DND-41 (cell line): Measurements from ENCODE around the gene MALL.

Source experiments
- ATAC-seq: fragments of 200-7000 bp; cut with Tn5 transposase; 3 replicates; pipeline ENCODE4 v1.9.1; 2021; ENCODE audit warnings: low read depth; ENCODE audit not compliant: insufficient read depth
- DNase-seq: peaks from one replicate; pipeline ENCODE4 v3.0.0-alpha.2; 2020
- H2AFZ ChIP-seq: 2 replicates; pipeline ENCODE4 v1.6.0; 2012; ENCODE audit warnings: low read depth, low read length
- H3K27ac ChIP-seq: 2 replicates; pipeline ENCODE4 v1.5.1; 2012; ENCODE audit warnings: low read length, inconsistent platforms
- H3K27me3 ChIP-seq: fragments of 200-600 bp; sonication (generic); 2 replicates; pipeline ENCODE4 v1.6.0; 2012; ENCODE audit warnings: low read length, mild to moderate bottlenecking, inconsistent platforms; ENCODE audit not compliant: insufficient read depth, poor library complexity
- H3K36me3 ChIP-seq: 2 replicates; pipeline ENCODE4 v1.5.1; 2012; ENCODE audit warnings: low read length, inconsistent platforms; ENCODE audit not compliant: insufficient read depth
- H3K4me1 ChIP-seq: 2 replicates; pipeline ENCODE4 v1.5.1; 2012; ENCODE audit warnings: mild to moderate bottlenecking, low read length; ENCODE audit not compliant: insufficient read depth
- H3K4me2 ChIP-seq: 2 replicates; pipeline ENCODE4 v1.6.0; 2012; ENCODE audit warnings: mild to moderate bottlenecking, moderate library complexity, low read length, inconsistent platforms; ENCODE audit not compliant: insufficient read depth
- H3K4me3 ChIP-seq, 2 experiments: fragments of 200-600 bp in 1 of 2; shearing (Covaris generic) in 1 of 2; 2 replicates each; pipeline ENCODE4 v1.5.1; 2012 to 2016; ENCODE audit warnings: inconsistent platforms in 2 of 2, low read length in 2 of 2, mild to moderate bottlenecking in 2 of 2, low read depth in 1 of 2, moderate library complexity in 1 of 2
- H3K79me2 ChIP-seq: 2 replicates; pipeline ENCODE4 v1.6.0; 2012; ENCODE audit warnings: low read length, inconsistent platforms; ENCODE audit not compliant: insufficient read depth
- H3K9ac ChIP-seq: 2 replicates; pipeline ENCODE4 v1.6.0; 2012; ENCODE audit warnings: low read depth, mild to moderate bottlenecking, inconsistent platforms, low read length, moderate library complexity
- H3K9me3 ChIP-seq: 2 replicates; pipeline ENCODE4 v1.5.1; 2012; ENCODE audit warnings: low read length, moderate library complexity, mild to moderate bottlenecking, inconsistent platforms; ENCODE audit not compliant: insufficient read depth, severe bottlenecking
- H4K20me1 ChIP-seq: 2 replicates; pipeline ENCODE4 v1.6.0; 2012; ENCODE audit warnings: low read length; ENCODE audit not compliant: insufficient read depth
- EZH2 ChIP-seq: IDR thresholded peaks from 3 replicates; pipeline ENCODE4 v1.6.1; 2012; ENCODE audit warnings: borderline replicate concordance, low read depth, mild to moderate bottlenecking, moderate library complexity, low read length, inconsistent platforms; ENCODE audit not compliant: severe bottlenecking
- TF ChIP-seq, protein P1 (sequence below): IDR thresholded peaks from 2 replicates; pipeline ENCODE4 v1.5.1; 2012; ENCODE audit warnings: borderline replicate concordance, low read length, moderate library complexity, mild to moderate bottlenecking; ENCODE audit not compliant: poor library complexity, severe bottlenecking; ENCODE audit errors: extremely low read depth

MALL gene

DNA sequence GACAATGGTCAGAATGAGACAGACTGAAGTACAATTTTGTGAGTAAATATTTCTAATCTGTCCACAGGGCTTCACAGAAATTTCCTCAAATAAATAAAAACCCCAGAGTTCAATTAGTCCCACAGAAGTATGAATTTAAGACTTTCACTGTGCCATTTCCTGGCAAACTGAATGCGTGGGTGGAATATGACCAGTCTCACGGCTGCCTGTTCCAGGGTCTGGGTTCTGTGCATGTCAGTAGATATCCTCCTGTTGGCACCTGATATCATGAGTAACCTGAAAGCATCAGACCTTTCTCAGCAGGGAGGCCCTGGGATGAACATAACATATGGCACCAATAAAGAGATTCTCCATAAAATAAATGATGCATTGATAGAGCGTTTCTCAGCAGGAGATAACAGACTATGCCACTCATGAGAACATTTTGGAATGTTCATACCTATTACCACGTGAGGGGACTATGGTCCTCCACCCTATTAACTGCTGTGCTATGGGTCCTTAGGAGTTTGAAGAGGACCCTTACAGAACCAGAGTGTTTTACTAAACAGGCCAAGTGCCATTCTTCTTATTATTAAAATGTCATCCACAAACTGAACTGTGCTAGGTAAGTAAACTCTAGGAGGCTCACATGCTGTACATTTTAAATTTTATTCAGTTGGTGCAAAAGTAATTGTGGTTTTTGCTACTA lies 10.6 kb upstream of the MALL start:
- TF ChIP-seq, protein P1, sequence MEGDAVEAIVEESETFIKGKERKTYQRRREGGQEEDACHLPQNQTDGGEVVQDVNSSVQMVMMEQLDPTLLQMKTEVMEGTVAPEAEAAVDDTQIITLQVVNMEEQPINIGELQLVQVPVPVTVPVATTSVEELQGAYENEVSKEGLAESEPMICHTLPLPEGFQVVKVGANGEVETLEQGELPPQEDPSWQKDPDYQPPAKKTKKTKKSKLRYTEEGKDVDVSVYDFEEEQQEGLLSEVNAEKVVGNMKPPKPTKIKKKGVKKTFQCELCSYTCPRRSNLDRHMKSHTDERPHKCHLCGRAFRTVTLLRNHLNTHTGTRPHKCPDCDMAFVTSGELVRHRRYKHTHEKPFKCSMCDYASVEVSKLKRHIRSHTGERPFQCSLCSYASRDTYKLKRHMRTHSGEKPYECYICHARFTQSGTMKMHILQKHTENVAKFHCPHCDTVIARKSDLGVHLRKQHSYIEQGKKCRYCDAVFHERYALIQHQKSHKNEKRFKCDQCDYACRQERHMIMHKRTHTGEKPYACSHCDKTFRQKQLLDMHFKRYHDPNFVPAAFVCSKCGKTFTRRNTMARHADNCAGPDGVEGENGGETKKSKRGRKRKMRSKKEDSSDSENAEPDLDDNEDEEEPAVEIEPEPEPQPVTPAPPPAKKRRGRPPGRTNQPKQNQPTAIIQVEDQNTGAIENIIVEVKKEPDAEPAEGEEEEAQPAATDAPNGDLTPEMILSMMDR = no peak
- no peak for TF ChIP-seq EZH2
- Histone ChIP-seq H3K4me3 (no peak overlapping the region), H2AFZ (no peak overlapping the region), H3K27ac (no peak overlapping the region), H3K4me2 (no peak overlapping the region), H3K9me3 (no peaks in the 10 kb centered on the region), H3K9ac (no peak overlapping the region), H3K4me1 (no peaks in the 10 kb centered on the region), H3K27me3 (peaks cover 22% of the 10 kb centered on the region), H4K20me1 (no peaks in the 10 kb centered on the region), H3K36me3 (no peaks in the 10 kb centered on the region), H3K79me2 (no peaks in the 10 kb centered on the region)
- DNase-seq (no peak), ATAC-seq (no peak)

DNA sequence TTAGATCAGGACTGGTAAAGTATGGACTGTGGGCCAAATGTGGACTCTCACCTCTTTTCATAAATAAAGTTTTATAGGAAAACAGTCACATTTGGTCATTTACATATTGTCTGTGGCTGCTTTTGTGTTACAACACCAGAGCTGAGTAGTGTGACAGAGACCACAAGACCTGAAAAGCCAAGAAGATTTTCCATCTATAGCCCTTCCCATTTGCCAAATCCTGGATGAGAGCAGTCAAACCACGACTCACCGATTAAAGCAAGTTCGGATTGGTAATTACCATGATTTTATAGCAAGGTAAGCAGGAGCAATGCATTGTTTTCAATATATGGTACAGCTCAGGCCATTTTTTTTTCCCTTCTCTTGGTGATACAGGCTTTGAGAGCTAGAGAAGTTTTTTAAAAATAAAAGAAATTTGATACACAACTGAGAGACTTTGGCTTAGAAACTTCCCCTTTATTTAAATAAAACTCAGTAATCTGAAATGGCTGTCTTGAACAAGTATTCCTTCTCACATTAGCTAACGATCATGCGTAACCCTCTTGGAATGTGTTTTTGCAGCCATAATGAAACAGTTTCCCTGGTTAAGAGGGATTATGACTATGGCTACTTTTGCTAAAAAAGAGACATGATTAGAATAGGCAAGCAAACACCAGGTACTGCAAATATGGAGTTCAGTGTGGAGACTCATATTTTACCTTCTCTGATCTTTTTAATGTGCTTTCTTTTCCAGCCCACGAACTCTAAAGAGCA lies 9.5 kb upstream of the MALL start:
- no peak overlapping the region for H3K9ac ChIP-seq
- no peaks in the 10 kb centered on the region for H4K20me1 ChIP-seq
- no peak overlapping the region for H3K27ac ChIP-seq
- peaks cover 24% of the 10 kb centered on the region for H3K27me3 ChIP-seq
- H3K79me2 ChIP-seq = no peaks in the 10 kb centered on the region
- H3K9me3 ChIP-seq = no peaks in the 10 kb centered on the region
- ATAC-seq (no peak), DNase-seq (no peak)
- H3K4me1 ChIP-seq = no peaks in the 10 kb centered on the region
- H2AFZ ChIP-seq = no peak overlapping the region
- TF ChIP-seq, protein P1 = no peak
- no peak for TF ChIP-seq EZH2
- no peaks in the 10 kb centered on the region for H3K36me3 ChIP-seq
- H3K4me2 ChIP-seq = no peak overlapping the region
- no peak overlapping the region for H3K4me3 ChIP-seq

DNA sequence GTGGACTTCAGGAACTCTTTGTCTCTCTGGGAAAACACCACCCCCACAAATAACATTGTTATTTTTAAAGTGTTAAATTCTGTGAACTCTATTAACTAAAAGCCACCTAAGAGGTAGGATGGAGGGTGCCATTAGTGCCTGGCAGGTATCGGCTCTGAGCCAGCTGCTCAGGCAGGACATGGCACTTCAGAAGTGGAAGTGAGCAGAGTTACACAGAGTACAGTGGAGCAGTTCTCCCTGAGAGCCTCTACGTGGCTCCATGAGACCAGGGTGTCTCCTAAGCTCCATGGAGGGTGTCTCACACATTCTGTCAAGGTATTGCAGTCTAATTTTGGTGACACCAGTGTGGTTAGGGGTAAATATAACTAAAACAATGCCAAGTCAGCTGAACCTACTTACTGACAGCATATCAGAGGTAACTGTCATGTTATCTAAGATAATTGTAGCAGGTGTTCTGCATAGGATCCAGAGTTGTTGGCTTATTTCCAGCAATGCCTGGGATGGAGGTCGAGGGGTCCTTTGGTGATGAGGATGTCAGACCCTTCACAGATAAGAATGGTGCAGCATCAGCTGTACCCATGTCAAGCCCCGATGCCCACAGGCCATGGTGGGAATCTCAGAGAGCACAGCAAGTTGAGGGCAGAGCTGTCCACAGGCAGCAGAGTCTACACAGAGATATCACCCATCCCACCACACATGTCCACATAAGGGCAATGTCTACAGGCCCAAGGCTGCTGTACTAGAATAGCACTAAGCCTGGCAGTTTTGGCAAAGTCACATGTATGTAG lies 8.6 kb upstream of the MALL start:
- H3K79me2 ChIP-seq = no peaks in the 10 kb centered on the region
- no peak overlapping the region for H3K27ac ChIP-seq
- no peaks in the 10 kb centered on the region for H4K20me1 ChIP-seq
- H3K4me1 ChIP-seq = no peaks in the 10 kb centered on the region
- no peak overlapping the region for H3K9ac ChIP-seq
- H3K36me3 ChIP-seq = no peaks in the 10 kb centered on the region
- DNase-seq (no peak), ATAC-seq (no peak)
- H3K4me2 ChIP-seq = no peak overlapping the region
- H2AFZ ChIP-seq = no peak overlapping the region
- no peaks in the 10 kb centered on the region for H3K9me3 ChIP-seq
- peaks cover 24% of the 10 kb centered on the region for H3K27me3 ChIP-seq
- H3K4me3 ChIP-seq = no peak overlapping the region
- no peak for TF ChIP-seq EZH2
- TF ChIP-seq, protein P1 = no peak
